Keratinocyte (primary cell): ENCODE measurements around the gene FRAT2. TPM values are rescaled to one million over a fixed set of nuclear protein-coding genes. Genes with fewer than 3 reads are reported as not detected.

Source experiments
- DNase-seq: peaks from one replicate; pipeline ENCODE4 v3.0.0-alpha.2; 2011; ENCODE audit warnings: low read depth, missing footprints, low spot score
- FAIRE-seq: peaks from 2 replicates; lab custom pipeline; 2011; peaks lifted over from hg19 to GRCh38; lab: Jason Lieb, UNC
- H2AFZ ChIP-seq: 2 replicates; pipeline ENCODE4 v1.6.0; 2012; ENCODE audit warnings: low read length, control low read depth, inconsistent platforms; ENCODE audit not compliant: control insufficient read depth
- H3K27ac ChIP-seq: 2 replicates; pipeline ENCODE4 v1.5.1; 2011; ENCODE audit warnings: low read length; ENCODE audit not compliant: control insufficient read depth, insufficient read depth
- H3K27me3 ChIP-seq: 3 replicates; pipeline ENCODE4 v1.6.0; 2011; ENCODE audit warnings: low read length; ENCODE audit not compliant: control insufficient read depth, insufficient read depth; ENCODE audit errors: extremely low read depth
- H3K36me3 ChIP-seq, 2 experiments: 2 replicates in 1 of 2; 3 replicates in 1 of 2; pipeline ENCODE4 v1.5.1; 2011; ENCODE audit warnings: low read length in 2 of 2, mild to moderate bottlenecking in 1 of 2; ENCODE audit not compliant: control insufficient read depth in 2 of 2, insufficient read depth in 2 of 2; ENCODE audit errors: extremely low read depth in 1 of 2
- H3K4me1 ChIP-seq: 3 replicates; pipeline ENCODE4 v1.5.1; 2011; ENCODE audit warnings: low read length; ENCODE audit not compliant: control insufficient read depth, insufficient read depth; ENCODE audit errors: extremely low read depth
- H3K4me2 ChIP-seq: 3 replicates; pipeline ENCODE4 v1.6.0; 2011; ENCODE audit warnings: low read depth, low read length; ENCODE audit not compliant: control insufficient read depth, insufficient read depth; ENCODE audit errors: extremely low read depth
- H3K4me3 ChIP-seq, 3 experiments: fragments of 200-600 bp in 1 of 3; sonication (generic) in 1 of 3; 2 replicates in 2 of 3; 3 replicates in 1 of 3; pipeline ENCODE4 v1.5.1; 2011 to 2016; ENCODE audit warnings: low read length in 3 of 3, mild to moderate bottlenecking in 3 of 3, control low read depth in 2 of 3, inconsistent platforms in 1 of 3, low read depth in 1 of 3, mixed read lengths in 1 of 3, mixed run types in 1 of 3, moderate library complexity in 1 of 3; ENCODE audit not compliant: control insufficient read depth in 2 of 3, insufficient read depth in 2 of 3; ENCODE audit errors: extremely low read depth in 1 of 3
- H3K79me2 ChIP-seq: 2 replicates; pipeline ENCODE4 v1.6.0; 2012; ENCODE audit warnings: low read length; ENCODE audit not compliant: control insufficient read depth, insufficient read depth
- H3K9ac ChIP-seq: 3 replicates; pipeline ENCODE4 v1.6.0; 2011; ENCODE audit warnings: low read length; ENCODE audit not compliant: control insufficient read depth, insufficient read depth; ENCODE audit errors: extremely low read depth
- H3K9me1 ChIP-seq: 3 replicates; pipeline ENCODE4 v1.6.0; 2011; ENCODE audit warnings: low read length; ENCODE audit not compliant: control insufficient read depth, insufficient read depth; ENCODE audit errors: extremely low read depth
- H3K9me3 ChIP-seq: 2 replicates; pipeline ENCODE4 v1.5.1; 2012; ENCODE audit warnings: low read depth, low read length; ENCODE audit not compliant: control insufficient read depth
- H4K20me1 ChIP-seq: 3 replicates; pipeline ENCODE4 v1.6.0; 2011; ENCODE audit warnings: low read length; ENCODE audit not compliant: control insufficient read depth, insufficient read depth; ENCODE audit errors: extremely low read depth
- EZH2 ChIP-seq: IDR thresholded peaks from one replicate; pipeline ENCODE4 v1.6.1; 2012; ENCODE audit warnings: inconsistent platforms, mild to moderate bottlenecking, low read length, moderate library complexity
- dilution Hi-C: fragments of 300-500 bp; cut with MboI; formaldehyde crosslinking; loops from one replicate; pipeline ENCODE4 v1.7.0; 2020; ENCODE audit warnings: low sequenced_read_pairs; ENCODE audit not compliant: extremely low pct_ligation_motif_present
- polyA plus RNA-seq, 5 experiments: library from polyadenylated mRNA; depleted of rRNA in 3 of 5; stranded (reverse) in 3 of 5; stranded (forward) in 1 of 5; unstranded in 1 of 5; fragments of >200 nt; gene quantifications; 1 replicate in 1 of 5; 2 replicates in 3 of 5; 3 replicates in 1 of 5; pipeline versions ENCODE4 v1.2.1 to v1.2.3, GENCODE V29; 2011 to 2012; ENCODE audit warnings: missing spikeins in 2 of 5, low read depth in 1 of 5, low replicate concordance in 1 of 5
- TF ChIP-seq, protein P1 (sequence below), 3 experiments: IDR thresholded peaks in 1 of 3; conservative IDR thresholded peaks in 1 of 3; optimal IDR thresholded peaks in 1 of 3; 2 replicates in 2 of 3; 3 replicates in 1 of 3; pipeline versions ENCODE3 to v1.5.1; 2011; ENCODE audit warnings: low read length in 3 of 3, mild to moderate bottlenecking in 3 of 3, moderate library complexity in 2 of 3, control low read depth in 1 of 3, inconsistent platforms in 1 of 3; ENCODE audit not compliant: insufficient read depth in 2 of 3; ENCODE audit errors: extremely low read depth in 1 of 3

The FRAT2 gene
- polyA plus RNA-seq, 1 donor (not counting 4 experiments of a cell fraction or from before 2014, with no cell fraction given), result 5.5 TPM

DNA sequence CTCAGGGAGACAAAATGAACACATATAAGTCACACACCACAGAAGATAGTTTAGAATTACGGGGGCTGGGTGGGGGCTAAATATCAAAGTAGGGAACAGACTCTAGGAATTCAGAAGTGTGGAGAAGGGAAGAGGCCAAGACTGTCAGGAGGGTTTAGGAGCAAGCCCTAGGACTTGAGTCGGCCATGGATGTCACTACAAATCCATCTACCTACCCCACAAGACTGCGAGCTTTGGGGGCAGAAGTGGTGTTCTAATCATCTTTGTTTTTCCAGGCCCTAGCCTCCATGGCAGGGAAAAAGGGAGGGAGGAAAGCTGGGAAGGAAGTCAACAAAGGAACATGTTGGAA is 36.3 kb downstream of the FRAT2 start:
- Histone ChIP-seq H3K4me1 (no peaks in the 10 kb centered on the region), H3K9me3 (no peaks in the 10 kb centered on the region), H4K20me1 (no peaks in the 10 kb centered on the region), H3K4me2 (no peak overlapping the region), H3K36me3 (no peaks in the 10 kb centered on the region), H2AFZ (no peak overlapping the region), H3K27me3 (peaks cover 3% of the 10 kb centered on the region), H3K9me1 (no peaks in the 10 kb centered on the region), H3K79me2 (no peaks in the 10 kb centered on the region), H3K9ac (no peak overlapping the region), H3K4me3 (no peak overlapping the region), H3K27ac (no peak overlapping the region)
- TF ChIP-seq, protein P1, sequence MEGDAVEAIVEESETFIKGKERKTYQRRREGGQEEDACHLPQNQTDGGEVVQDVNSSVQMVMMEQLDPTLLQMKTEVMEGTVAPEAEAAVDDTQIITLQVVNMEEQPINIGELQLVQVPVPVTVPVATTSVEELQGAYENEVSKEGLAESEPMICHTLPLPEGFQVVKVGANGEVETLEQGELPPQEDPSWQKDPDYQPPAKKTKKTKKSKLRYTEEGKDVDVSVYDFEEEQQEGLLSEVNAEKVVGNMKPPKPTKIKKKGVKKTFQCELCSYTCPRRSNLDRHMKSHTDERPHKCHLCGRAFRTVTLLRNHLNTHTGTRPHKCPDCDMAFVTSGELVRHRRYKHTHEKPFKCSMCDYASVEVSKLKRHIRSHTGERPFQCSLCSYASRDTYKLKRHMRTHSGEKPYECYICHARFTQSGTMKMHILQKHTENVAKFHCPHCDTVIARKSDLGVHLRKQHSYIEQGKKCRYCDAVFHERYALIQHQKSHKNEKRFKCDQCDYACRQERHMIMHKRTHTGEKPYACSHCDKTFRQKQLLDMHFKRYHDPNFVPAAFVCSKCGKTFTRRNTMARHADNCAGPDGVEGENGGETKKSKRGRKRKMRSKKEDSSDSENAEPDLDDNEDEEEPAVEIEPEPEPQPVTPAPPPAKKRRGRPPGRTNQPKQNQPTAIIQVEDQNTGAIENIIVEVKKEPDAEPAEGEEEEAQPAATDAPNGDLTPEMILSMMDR (optimal IDR thresholded peaks at IDR 0.05 in 1 of 3, IDR thresholded peaks at IDR 0.05 in 1 of 3, conservative IDR thresholded peaks at IDR 0.05 in 1 of 3; ENCODE audit: extremely low read depth in 1 of 3, insufficient read depth in 2 of 3, low read length in 3 of 3), result no peak
- no peak for TF ChIP-seq EZH2
- dilution Hi-C loops, result no loop called here
- FAIRE-seq, result no peak
- DNase-seq, result no peak

DNA sequence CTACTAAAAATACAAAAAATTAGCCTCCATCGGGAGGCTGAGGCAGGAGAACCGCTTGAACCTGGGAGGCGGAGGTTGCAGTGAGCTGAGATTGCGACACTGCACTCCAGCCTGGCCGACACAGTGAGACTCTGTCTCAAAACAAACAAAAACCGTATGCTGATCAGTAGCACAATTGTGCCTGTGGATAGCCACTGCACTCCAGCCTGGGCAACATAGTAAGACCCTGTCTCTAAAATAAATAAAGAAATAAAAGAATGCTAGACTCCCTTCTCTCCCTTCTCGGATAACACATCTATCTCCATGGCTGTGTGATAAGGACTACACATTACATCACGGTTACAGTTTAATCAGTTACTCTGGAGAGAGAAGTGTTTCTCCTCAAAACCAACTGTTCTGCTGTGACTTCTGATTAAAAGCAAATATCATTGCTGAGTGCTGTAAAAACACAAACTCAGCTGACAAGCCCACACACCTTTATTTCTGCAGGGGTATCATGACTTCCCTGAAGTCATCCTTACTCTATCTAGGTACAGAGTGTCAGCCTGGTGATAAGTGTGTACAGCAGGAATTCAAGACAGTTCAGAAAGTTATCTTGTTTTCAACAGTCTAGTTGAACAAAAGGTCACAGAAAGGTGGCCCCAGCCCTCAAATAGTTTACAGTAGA is 36.8 kb downstream of the FRAT2 start:
- Histone ChIP-seq H3K27ac (no peak overlapping the region), H3K79me2 (no peaks in the 10 kb centered on the region), H3K9me3 (no peaks in the 10 kb centered on the region), H3K9ac (no peak overlapping the region), H3K4me2 (no peak overlapping the region), H3K36me3 (no peaks in the 10 kb centered on the region), H2AFZ (no peak overlapping the region), H4K20me1 (no peaks in the 10 kb centered on the region), H3K4me1 (no peaks in the 10 kb centered on the region), H3K4me3 (no peak overlapping the region), H3K27me3 (peaks cover 3% of the 10 kb centered on the region), H3K9me1 (no peaks in the 10 kb centered on the region)
- no peak for DNase-seq
- no peak for FAIRE-seq
- no peak for TF ChIP-seq EZH2
- TF ChIP-seq, protein P1 (optimal IDR thresholded peaks at IDR 0.05 in 1 of 3, IDR thresholded peaks at IDR 0.05 in 1 of 3, conservative IDR thresholded peaks at IDR 0.05 in 1 of 3; ENCODE audit: extremely low read depth in 1 of 3, insufficient read depth in 2 of 3, low read length in 3 of 3), result no peak
- dilution Hi-C loops, result no loop called here
